ENCODE results near the gene FANCE.
"Not testable (repeated sequence)": the region's sequence is repeated elsewhere in the genome, so short reads cannot be mapped to it uniquely, and the experiment has no call there.

FANCE gene

DNA sequence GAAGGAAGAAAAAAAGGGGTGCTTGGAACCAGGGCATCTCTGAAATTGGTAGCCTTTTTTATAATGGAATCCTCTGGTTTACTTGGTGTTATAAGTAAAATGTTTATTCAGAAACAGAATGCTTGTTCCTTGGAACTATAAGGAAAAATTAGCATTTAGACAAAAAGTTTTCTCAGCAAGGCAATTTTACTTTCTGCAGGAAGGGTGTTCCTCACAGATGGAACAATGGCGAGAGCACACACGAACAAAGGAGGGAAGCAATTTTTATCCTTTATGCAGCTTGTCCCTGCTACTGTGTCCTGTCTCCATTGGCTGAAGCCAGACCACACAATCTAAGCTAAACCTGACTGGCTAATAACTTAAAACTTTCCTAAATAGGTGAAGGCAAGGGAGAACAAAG is 22.7 kb upstream of the FANCE start:
- in situ Hi-C loops (cut with MboI; ENCODE audit: low sequenced_read_pairs) = no loop called here

DNA sequence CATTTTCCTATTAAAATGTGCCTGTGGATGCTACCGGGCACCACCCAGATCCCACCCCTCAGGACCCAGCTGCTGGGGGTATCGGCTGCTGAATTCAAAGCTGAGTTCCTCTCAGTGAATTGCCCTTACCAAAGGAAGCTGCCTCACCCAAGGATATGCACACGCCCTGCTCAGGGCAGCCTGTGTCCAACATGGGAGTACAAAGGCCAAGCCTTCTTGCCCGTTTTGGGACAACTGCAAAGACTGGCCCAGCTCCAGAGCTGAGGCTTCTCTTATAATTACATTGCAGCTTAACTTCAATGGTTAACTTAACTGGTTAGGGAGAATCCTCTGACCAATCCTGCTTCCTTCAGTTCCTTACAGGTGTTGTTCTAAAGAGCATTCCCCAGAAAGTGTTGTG is 19.8 kb upstream of the FANCE start:
- in situ Hi-C loops (cut with MboI; ENCODE audit: low sequenced_read_pairs) = no loop called here

DNA sequence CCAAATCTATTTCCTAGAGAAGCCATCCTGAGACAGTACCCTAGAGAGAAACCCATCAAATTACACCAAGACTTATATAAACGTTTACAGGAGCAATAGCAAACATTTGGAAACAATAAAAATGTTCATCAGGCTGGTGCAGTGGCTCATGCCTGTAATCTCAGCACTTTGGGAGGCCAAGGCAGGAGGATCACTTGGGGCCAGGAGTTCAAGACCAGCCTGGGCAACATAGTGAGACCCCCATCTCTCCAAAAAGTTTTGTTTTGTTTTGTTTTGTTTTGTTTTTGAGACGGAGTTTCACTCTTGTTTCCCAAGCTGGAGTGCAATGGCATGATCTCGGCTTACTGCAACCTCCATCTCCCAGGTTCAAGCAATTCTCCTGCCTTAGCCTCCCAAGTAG is 19.4 kb upstream of the FANCE start:
- in situ Hi-C loops (cut with MboI; ENCODE audit: low sequenced_read_pairs) = not testable (repeated sequence)

DNA sequence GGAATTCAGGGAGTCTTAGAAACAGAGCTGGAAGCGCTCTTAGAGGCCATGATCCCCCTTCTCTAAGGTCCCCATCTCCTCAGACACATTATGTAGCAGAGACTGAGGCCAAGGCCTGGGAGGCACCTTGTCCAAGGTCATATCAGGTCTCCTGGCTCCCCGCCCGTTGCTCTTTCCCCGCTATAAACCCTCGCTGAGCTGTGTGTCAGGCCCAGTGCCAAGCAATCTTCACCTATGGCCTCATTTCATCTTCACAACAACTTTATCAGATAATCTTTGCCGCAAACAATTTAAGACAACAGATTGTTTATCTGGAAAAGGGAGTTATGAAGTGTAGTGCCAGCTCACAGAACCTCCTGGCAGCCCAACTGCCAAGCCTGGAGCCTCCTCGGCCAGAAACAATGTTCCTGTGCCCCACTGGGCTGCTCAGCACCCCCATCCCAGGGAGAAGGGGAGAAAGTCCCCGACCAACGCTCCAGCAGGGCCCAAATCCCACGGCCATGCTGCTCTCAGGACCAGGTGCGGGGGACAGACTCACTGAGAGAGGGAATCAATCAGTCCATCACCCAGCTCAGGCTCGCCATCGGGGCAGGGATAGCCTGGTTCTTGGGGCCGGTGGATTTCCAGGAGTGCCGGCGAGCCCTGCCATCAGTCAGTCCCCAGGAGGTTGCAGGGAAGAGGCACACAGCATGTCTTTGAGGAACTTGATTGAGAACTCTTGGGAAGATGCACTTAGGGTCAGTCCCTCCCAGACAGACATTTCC is 16.9 kb upstream of the FANCE start:
- in situ Hi-C loops (cut with MboI; ENCODE audit: low sequenced_read_pairs) = no loop called here

DNA sequence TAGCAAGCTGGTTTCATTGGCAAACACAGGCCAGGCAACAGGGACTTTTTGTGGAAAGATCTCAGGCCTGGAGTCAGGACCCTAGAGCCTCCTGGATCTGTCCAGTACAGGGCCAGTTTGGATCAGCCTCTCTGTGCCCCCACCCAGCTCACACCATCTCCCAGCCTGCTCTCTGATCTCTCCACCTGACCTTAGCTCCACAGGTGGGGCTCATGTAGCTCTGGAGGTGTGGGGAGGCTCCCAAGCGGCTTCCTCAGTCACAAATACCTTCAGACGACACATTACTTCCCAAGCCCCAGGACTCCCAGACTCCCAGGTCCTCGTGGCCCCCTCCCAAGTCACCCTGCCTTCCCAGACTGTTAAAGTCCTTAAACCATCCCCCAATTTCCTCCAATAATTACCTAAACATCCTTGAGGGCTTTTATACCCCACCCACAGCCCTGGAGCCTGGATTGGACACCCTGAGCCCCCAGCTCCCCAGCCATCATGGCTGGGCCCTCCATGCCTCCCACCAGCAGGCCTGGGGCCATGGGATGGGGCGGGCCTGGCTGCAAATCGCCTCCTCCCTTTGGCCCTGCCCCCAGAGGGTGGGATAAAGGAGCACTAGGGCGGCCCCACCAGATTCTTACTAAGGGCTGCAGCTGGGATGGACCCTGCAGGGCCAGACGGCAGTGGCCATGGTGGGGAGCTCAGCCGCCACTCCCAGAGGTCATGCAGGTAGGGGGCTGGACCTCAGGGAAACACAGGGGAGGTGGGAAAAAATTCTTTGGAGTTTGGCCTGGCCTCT is 15.9 kb upstream of the FANCE start:
- in situ Hi-C loops (cut with MboI; ENCODE audit: low sequenced_read_pairs) = no loop called here

DNA sequence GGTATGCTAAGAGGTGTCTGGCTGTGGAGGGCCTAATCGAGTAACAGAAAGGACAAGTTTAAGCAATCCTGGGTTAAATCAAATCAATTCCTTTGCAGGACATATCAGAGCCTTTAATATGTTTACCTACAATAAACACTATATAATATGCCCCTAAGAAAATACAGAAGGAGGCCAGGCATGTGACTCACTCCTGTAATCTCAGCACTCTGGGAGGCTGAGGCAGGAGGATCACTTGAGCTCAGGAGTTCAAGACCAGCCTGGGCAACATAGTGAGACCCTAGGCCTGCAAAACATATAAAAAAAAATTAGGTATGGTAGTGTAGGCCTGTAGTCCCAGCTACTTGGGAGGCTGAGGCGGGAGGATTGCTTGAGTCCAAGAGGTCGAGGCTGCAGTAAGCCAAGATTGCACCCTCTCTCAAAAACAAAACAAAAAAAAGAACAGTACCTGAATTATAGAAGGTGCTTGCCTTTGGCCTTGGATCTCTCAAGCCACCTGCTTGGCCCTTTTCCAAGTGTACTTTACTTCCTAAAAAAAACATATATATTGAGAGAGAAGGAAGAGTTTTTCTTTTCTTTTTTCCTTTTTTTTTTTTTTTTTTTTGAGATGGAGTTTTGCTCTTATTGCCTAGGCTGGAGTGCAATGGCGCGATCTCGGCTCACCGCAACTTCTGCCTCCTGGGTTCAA is 13.6 kb upstream of the FANCE start:
- in situ Hi-C loops (cut with MboI; ENCODE audit: low sequenced_read_pairs) = not testable (repeated sequence)

DNA sequence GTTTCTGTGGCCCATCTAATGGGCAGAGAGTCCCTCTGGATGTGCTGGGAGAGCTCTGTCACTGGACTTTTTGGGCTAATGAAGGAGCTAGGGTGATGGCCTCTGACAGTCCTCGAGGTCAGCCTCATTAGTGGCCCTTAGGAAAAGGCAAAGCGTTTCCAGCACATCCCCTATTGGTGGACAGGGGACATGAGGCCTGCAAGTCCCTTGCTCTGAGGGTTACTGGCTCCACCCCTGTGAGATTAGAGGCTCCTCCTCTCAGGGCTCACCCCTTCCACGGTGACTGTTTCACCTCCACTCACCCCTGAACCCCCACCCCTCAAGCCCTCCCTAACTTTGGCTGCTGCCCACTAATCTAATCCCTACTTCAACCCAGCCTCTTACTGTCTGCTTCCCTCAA is 12.8 kb upstream of the FANCE start:
- in situ Hi-C loops (cut with MboI; ENCODE audit: low sequenced_read_pairs) = no loop called here

DNA sequence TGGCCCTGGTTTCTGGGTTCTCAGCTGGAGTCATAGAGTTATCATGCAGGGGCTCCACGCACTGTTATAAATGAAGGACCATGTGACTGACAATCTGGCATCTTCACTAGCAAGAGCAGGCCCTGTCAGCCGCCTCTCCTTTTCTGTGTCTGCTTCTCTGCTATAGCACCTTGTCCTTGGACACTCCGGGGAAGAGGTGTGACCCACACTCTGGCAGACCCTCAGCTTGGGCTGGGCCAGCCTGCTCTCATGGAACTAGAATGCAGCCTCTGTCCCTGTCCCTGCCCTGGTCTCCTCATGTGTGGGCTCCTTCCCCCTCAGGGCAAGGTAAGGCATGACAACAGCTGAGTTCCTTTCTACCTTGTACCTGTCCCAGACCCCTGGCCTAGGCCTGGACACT is 10.9 kb upstream of the FANCE start:
- in situ Hi-C loops (cut with MboI; ENCODE audit: low sequenced_read_pairs) = no loop called here

DNA sequence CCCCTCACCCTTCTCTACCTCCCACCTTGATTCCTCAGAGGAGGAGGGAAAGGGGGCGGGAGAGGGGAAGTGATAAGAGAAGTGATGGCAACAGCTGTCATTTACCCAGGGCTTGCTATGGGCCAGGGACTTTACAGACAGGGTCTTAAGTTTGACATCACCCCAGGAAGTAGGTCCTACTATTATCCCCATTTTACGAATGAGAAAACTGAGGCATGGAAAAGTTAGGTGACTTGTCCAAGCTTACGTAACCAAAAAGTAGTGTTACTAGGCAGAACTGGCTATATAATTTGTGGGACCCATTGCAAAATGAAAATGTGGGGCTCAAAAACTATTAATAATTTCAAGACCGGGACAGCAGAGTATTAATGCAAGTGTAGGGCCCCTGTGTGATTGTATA is 10.5 kb upstream of the FANCE start:
- in situ Hi-C loops (cut with MboI; ENCODE audit: low sequenced_read_pairs) = no loop called here

DNA sequence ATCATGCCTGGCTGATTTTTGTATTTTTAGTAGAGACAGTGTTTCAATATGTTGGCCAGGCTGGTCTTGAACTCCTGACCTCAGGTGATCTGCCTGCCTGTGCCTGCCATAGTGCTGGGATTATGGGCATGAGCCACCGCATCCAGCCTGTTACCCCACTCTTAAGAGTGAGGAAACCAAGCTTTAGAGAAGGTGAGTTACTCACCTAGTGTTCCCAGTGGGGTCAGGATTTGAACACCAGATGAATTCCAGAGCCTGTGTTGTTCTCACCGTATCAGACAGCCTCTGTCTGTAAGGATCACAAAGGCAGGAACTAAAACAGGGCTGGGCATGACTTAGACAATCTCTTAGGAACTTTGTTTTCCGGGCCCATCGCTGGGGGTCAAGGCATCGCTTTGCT is 9.4 kb upstream of the FANCE start:
- in situ Hi-C loops (cut with MboI; ENCODE audit: low sequenced_read_pairs) = no loop called here

DNA sequence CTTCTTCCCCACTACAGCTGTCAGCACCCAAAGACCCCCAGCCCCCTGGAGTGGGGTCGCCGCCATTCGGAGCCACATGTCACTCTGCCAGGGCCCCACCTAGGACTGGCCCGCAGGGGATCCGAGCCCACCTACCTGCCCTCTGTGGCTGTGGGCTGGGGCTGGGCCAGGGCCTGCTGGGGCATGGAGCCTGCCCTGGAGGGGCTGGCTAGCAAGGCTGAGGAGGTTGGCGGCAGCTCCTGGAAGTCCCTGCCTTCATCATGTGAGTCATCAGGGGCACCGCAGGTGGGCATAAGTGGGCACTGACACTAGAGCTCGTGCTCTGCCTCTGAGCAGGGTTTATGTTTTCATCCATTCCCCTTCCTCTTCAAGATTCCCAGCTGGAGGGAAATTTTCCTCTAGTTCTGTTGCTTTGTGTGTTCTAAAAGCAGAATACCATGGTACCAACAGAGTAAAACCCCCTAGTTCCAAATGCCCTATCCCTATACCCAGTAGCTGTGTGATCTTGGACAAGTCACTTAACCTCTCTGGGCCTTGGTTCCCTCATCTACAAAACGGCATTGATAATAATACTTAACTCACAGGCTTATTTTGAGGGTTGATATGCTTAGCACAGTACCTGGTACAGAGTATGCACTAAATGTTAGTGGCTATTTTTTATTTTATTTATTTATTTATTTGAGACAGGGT is 8.7 kb upstream of the FANCE start:
- in situ Hi-C loops (cut with MboI; ENCODE audit: low sequenced_read_pairs) = no loop called here

DNA sequence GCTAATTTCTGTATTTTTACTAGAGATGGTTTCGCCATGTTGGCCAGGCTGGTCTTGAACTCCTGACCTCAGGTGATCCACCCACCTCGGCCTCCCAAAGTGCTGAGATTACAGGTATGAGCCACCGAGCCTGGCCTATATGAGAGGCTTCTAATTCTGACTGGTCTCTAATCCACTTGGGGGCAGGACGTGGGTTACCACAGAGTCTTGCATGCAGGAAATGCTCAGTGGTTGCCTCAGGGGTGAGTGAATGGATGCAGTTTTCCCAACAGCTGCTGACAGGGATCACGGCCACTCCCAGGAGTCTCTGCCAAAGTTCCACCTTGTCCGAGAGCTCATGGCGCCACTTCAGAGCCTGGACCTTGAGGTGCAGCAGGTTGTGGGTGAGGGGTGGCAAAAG is 6.4 kb upstream of the FANCE start:
- in situ Hi-C loops (cut with MboI; ENCODE audit: low sequenced_read_pairs) = no loop called here

DNA sequence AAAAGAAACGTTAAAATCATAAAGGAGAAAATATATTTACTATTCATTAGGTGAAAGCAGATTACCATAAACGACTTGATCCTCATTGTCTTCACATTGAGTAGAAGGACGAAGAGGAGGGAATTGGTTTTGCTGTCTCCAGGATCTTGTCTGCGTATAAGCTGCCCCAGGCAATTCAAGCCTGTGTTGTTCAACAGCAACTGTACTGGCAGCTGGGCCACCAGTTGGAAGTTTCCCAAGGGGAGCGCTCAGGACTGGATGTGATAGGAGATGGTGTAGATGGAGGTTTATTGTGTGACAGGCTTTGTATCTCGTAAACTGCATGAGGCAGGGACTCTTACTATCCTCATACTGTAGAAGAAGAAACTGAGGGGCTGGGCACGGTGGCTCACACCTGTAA is 3.9 kb upstream of the FANCE start:
- in situ Hi-C loops (cut with MboI; ENCODE audit: low sequenced_read_pairs) = no loop called here

DNA sequence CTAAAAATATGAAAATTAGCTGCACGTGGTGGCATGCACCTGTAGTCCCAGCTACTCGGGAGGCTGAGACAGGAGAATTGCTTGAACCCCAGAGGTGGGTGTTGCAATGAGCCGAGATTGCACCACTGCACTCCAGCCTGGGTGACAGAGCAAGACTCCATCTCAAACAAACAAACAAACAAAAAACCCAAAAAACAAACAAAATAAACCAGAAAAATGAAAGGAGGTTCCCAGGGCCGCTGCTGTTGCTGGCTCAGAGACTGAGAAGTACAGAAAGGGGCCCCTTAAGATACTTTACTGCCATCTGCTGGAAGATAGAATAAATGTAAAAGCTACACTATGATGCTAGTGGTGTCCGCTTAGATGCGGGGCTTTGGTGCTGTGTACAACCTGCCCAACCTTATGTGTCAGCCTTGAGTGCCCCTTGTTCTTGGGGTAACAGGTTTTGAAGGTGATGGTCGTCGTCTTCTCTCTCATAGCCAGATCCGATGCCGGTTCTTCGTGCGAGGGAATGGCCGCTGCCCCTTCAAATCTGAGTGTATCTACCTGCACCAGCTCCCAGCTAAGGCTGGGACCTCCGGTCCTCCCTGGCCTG is 2.8 kb upstream of the FANCE start:
- in situ Hi-C loops (cut with MboI; ENCODE audit: low sequenced_read_pairs) = no loop called here

DNA sequence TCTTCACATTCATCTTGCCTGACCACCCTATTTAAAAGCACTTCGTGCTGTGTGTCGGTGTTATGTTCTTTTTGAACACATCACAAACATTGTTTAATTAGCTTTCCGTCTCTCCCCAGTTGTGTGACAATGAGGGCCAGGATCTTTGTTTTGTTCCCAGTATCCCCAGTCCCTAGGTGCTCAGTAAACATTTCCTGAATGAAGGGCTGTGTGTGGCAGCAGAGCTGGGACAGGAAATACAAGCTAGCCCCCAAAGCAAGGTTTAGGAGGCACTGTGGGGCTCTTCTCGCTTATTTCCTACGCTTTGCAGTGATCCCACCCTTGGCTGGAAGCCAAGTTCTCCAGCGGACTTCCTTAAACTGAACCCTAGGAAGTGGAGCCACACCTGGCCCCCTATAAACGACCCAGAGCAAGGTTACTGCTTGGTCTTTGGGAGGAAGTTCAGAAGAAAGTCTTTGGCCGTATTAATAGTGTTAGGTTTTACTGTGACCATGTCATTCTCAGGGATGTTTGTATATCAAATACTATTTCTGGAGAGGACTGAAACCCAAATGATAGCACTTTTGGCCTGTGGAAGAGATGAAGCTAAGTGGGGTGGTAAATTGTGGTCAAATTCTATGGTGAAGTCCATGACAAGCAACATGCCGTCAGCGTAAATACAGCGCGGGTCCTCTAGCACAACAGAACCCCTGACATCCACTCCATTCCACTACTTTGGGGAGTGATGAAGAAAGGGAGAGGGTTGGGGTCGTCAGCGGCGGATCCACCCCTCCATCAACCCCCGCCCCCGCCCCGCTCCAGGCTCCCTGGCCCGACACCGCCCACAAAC is 570 bp upstream of the FANCE start:
- in situ Hi-C loops (cut with MboI; ENCODE audit: low sequenced_read_pairs) = loop anchor here (5.0 kb wide), 1 partner anchor 104 kb away; no protein-coding TSS in a partner anchor

DNA sequence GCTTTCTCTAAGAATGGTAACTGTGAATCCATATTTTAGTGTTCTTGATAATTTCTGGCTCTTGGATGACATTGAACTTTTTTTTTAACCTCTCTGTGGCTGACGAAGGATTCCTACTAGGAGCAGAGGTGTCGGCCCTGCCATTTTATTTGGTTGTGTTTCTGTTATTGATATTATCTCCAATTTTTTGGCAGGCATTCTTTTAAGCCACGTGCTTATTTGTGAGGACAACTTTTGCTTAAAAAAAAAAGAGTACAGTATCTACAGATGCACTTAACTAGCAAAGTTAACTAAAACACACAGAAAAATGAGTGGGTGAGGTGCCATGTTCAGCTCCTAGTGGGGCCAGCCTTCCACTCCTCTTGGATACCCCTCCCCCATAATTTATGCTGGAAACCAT is 1.1 kb downstream of the FANCE start:
- in situ Hi-C loops (cut with MboI; ENCODE audit: low sequenced_read_pairs) = loop anchor here (5.0 kb wide), 1 partner anchor 106 kb away; no protein-coding TSS in a partner anchor

DNA sequence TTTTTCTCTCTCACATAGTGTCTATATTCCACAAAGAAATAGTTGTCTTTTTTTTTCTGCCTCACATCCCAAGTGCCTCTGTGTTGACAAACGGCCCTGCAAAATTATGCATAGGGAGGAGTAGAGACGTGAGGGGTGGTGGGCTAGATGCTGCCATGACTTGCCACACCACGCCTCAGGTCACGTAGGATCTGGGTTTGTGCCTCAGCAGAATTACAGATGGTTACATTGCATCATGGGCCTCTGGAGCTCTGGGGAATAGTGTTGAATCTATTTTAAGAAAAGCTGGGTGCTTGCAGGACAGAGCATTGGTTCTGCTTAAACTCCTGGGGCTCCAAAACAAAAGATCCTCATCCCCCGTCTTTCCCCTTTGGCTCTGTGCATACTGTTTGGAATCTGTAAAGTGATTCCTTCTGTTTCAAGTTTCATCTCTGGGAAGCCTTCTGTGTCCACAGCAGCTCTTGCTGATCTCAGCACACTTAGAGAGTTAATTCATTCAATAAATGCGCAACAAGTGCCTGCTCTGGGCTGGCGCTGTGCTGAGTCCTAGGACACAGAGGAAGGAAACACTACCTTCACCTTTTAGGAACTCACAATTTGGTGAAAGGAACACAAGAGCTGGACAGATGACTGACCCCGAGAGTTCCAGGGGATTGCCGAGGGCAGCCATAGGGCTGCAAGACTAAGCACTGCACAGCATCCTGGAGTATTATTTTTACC is 2.4 kb downstream of the FANCE start:
- in situ Hi-C loops (cut with MboI; ENCODE audit: low sequenced_read_pairs) = loop anchor here (5.0 kb wide), 1 partner anchor 107 kb away; no protein-coding TSS in a partner anchor

DNA sequence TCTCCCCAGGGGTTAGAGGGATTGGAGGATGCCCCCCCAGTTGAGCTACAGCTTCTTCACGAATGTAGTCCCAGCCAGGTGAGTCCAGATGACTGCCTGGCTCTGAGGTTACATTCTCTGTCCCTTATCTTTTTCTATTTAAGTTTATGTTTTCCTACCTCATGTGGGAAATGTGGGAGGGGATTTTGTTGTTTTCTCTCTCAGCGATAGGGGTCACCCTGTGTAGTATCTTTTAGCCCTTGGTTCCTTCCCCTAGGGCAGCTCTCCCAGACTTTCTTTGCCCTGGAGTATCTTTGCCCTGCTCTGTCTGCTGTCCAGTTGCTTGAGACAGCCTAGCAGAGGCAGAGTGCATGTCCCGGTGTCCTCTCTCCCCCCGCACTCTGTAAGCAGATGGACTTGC is 5.8 kb downstream of the FANCE start:
- in situ Hi-C loops (cut with MboI; ENCODE audit: low sequenced_read_pairs) = no loop called here

DNA sequence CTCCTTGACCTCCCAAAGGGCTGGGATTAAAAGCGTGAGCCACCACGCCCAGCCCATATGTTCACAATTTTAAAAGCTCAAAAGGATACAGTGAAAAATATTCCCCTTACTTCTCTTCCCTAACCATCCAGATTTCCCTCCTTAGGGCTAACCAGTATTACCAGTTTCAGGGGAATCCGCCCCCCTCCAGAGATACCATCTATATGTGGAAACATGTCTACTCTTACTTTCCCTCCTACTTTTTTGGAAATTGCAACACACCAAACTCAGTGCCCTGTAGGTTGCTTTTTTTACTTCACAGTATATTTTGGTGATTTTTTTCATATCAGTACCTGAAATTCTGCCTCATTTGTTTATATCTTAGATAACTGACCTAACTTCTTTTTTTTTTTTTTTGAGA is 9.1 kb downstream of the FANCE start:
- in situ Hi-C loops (cut with MboI; ENCODE audit: low sequenced_read_pairs) = no loop called here
